DMS79 (cell line): ENCODE data around the gene TYW1B.
"Not testable (repeated sequence)": the region's sequence is repeated elsewhere in the genome, so short reads cannot be mapped to it uniquely, and the experiment has no call there.

Experiments used
- DNase-seq: peaks from one replicate; lab custom pipeline; 2025; lab: John Stamatoyannopoulos, UW

TYW1B gene

DNA sequence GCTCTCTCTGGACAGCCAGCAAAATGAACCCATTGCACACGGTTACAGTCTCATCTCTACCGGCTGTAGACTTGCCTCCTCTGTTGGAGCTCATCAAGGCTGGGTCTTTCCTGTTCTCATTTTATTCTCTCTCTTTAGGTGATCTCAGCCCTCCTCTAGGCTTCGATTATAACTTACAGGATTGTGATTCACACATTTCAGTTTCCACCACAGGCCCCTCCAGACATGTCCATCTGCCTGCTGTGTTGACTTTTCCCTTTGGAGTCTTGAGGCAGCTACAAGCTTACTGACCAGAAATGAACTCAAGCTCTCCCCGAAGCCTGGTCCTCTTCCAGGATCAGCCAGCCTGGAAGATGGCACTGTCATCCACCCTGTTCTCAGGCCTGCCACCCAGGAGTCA, 268.5 kb downstream of the TYW1B start:
- DNase-seq = not testable (repeated sequence)

DNA sequence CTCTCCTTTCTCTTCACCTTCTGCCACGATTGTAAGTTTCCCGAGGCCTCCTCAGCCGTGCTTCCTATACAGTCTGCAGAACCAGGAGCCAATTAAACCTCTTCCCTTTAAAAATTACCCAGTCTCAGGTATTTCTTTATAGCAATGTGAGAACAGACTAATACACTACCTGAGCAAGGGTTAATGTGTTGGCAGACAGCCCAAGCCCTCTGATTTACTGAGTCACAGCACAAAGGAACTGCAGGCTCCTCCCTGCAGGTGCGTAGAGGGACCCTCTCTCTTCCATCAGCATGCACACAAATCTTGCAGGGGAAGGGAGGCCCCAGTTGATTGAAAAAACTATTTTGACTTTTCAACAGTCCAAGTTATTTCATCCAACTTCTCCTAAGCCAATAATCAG, 271.3 kb downstream of the TYW1B start:
- DNase-seq = not testable (repeated sequence)

DNA sequence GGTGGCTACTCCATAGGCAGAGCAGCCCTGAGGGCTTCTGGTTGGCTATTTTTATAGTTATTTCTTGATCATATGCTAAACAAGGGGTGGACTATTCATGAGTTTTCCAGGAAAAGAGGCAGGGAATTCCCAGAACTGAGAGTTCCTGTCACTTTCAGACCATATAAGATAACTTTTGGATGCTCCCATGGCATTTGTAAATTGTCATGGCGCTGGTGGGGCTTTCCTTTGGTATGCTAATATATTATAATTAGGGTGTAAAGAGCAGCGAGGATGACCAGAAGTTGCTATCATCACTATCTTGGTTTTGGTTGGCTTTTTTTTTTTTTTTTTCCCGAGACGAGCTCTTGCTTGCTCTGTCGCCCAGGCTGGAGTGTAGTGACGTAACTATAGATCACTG, 272.8 kb downstream of the TYW1B start:
- not testable (repeated sequence) for DNase-seq

DNA sequence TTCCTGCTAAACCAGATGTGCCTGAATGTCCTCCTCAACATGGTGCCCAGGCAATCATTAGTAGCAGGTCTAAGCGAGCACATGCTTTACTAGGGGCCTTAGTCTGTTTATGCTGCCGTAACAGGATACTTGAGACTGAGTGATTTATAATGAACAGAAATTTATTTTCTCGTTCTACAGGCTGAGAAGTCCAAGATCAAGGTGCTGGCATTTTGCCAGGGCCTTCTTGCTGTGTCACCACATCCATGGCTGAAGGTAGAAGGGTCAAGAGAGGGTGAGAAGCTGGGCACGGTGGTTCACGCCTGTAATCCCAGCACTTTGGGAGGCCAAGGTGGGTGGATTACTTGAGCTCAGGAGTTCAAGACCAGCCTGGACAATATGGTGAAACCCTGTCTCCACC, 273.6 kb downstream of the TYW1B start:
- not testable (repeated sequence) for DNase-seq

DNA sequence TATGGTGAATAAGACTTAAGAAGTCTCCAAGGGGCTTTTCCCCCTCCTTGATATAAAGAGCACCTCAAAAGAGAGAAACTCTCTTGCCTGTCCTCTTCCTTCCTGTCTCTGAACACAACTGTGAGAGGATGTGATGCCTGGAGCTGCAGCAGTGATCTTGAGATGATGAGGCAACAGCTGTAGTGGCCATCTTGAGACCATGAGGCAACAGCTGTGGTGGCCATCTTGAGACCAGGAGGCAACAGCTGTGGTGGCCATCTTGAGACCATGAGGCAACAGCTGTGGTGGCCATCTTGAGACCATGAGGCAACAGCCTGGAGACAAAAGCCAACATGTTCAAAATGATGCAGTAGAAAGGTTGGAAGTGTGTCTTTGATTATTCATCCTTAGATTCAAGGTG, 277.5 kb downstream of the TYW1B start:
- DNase-seq = not testable (repeated sequence)

DNA sequence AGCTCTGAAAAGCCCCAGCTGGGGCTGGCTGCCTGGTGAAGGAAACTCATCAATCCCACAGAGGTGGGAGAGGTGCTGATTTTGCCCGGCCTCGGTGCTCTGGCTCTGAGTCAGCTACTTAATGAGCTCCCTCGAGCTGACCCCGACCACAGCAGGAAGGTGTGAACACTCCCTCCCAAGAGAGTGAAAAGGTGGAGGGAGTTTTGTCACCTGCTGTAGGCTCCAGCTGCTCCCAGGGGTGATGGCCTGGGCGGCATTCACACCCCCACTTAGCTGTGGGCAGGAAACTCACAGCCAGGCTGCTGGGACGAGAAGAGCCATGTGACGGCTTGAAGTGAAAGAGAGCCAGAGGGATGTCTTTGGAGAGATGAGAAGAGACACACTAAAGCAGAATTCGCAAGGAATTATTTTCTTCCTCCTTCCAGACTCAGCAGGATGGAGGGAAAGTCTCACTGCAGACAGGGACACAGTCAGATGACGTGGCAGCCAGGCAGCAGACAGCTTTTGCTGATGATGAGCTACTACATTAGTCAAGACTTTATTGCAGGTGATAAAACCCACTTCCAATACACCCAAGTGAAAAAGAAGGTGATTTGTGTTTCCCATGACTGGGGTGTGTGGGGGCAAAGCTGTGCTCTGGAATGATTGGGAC, 281.3 kb downstream of the TYW1B start:
- DNase-seq = not testable (repeated sequence)

DNA sequence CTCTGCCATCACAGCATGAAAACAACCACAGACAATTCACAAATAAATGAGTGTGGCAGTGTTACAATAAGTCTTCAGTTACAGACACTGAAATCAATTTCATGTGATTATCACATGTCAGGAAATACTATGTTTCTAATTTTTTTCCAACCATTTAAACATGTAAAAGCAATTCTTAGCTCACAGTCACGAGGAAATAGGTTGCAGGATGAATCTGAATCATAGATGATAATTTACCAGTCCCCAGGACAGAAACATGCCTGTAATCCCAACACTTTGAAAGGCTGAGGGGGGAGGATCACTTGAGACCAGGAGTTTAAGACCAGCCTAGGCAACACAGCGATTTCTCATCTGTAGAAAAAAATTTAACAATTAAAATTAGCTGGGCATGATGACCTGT, 283.5 kb downstream of the TYW1B start:
- not testable (repeated sequence) for DNase-seq

DNA sequence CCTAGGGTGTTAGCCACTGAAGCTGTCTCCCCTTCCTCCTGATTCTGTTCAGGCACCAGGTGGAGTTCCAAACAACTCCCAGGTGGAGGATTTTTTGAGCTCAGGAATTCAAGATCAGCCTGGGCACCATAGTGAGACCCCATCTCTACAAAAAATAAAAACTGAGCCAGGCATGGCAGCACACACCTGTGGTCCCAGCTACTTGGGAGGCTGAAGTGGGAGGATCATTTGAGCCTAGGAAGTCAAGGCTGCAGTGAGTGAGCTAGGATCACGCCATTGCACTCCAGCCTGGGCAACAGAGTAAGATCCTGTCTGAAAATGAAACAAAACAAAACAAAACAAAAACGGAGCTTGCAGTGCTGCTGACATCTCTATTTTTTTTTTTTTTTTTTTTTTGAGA, 287.1 kb downstream of the TYW1B start:
- DNase-seq = no peak

DNA sequence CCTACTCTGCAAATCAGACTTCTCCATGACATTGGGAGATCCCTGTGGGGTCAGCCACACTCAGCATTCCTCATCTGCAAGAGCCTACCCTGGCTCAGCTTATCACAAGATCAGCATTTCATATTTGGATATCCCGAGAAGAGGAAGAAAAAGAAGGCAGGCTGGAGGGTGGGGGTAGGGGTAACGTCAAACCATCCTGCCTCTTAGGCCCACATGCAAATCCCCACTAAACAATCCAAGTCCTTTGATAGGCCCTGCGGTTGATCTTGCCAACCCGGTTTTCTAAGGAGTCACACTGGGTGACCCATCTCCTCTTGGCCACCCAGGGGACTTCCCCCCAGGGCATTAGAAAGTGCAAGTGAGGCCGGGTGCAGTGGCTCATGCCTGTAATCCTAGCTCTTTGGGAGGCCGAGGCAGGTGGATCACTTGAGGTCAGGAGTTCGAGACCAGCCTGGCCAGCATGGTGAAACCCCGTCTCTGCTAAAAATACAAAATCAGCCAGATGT, 287.8 kb downstream of the TYW1B start:
- no peak for DNase-seq

DNA sequence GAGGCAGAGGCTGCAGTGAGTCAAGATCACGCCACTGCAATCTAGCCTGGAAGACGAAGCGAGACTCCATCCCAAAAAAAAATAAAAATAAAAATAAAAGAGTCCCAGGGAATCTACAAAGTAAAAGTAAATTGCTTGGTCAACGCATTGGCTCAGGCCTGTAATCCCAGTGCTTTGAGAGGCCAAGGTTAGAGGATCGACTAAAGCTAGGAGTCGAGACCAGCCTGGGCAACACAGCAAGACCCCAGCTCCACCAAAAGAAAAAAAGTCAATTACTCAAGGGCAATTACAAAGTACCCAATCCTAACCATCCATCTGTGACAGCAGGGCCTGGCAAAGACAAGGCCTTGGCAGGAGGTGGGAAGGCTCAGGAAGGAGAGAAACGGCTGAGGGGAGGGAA, 288.3 kb downstream of the TYW1B start:
- no peak for DNase-seq

DNA sequence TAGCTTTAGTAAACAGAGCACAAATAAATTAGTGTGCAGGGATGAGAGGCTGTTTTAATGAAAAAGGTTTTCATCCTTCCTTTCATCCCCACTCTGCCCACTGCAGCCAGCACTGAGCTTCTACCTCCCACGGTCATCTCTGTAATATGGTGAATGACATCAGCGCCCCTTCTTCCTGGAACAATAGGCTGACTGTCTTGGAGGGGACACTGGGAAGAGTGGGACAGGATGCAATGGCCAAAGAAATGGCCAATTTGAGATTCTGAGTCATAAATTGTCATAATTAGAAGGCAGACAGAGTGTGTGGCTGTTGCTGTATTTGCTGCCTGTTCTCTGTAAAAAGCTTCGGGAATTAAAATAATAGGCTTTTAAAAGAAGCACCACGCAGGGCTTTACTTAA, 289.1 kb downstream of the TYW1B start:
- DNase-seq = no peak

DNA sequence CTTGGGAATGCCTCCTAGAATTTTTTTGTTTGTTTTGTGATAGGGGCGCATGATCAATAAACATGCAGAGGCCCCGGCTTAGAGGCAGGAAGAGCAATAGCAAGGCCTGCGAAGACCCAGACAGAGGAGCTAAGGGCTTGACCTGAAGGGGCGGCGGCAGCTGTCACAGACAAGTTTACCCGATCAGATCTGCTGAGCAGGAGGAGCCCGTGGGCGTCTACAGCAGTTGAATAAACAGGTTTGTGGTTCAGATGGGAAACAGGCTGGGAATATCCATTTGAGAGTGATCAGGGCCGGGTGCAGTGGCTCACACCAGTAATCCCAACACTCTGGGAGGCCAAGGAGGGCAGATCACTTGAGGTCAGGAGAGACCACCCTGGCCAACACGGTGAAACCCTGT, 289.9 kb downstream of the TYW1B start:
- DNase-seq = no peak

DNA sequence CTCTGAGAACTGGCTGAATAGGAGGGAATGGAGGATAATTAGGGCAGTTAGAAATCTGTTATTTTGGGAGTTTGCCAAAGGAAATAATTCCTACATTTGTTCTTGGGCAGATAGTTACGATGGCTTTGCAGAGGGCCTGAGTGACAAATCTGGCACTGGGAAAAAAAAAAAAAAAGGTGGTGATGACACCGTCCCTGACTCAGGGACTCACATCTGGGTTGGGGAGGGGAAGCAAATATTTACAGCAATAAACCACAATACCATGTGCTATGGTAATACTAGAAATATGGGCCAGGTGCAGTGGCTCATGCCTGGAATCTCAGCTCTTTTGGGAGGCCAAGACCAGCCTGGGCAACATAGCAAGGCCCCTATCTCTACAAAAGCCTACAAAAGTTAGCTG, 292.0 kb downstream of the TYW1B start:
- not testable (repeated sequence) for DNase-seq

DNA sequence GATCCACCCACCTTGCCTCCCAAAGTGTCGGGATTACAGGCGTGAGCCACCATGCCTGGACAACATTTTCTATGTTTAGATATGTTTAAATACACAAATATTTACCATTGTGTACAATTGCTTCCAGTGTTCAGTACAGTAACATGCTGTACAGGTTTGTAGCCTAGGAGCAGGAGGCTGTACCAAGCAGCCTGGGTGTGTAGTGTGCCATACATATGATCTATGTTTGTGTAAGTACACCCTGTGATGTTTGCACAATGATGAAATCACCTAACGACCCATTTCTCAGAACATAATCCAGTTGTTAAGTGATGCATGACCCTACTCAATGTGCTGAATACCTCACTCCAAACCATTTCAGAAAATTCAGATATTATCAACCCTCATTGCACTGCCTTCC, 297.0 kb downstream of the TYW1B start:
- not testable (repeated sequence) for DNase-seq
